ENCODE data around the gene THUMPD3. TPM values are rescaled to one million over a fixed set of nuclear protein-coding genes. Genes with fewer than 3 reads are reported as not detected.
A peak's percentile ranks its signal among the peaks of the same experiment; 100 is the strongest.

Gene THUMPD3
- total RNA-seq, 5 donors from 2014 or later (not counting 1 experiment from before 2014, with no cell fraction given), result 33.3 to 44.4 (median 43.5) TPM

DNA sequence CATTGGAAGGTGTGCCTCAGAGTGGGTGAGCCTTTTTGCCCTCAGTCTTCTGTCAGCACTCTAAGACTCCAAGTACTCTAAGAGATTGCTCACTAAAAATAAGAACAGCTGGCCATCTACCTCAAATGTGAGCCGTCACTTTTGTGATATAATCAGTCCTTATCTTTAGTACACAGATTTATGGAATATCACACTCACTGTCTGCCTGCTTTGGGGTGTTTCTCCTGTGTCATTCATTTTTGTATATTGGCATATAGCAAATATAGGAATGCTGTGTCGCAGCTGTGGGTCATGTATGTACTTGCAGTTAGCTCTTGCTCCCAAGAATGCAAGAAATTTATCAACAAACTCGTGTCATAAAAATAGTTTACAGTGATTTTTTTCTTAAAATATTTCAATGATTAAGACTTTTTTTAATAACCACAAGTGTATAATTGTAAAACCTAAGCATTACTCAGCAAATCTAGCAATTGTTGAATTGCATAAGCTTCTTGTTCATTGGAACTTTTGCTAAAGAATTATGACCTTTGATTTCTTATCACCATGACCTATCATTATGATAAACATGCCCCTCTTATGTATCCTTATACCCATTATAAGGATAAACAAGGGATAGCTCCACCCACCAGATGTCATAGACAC, 53.4 kb downstream of the THUMPD3 start:
- Mint-ChIP-seq H3K4me3 (no peak overlapping the region), H3K27me3 (no peaks in the 10 kb centered on the region), H3K9me3 (no peaks in the 10 kb centered on the region), H3K27ac (peak overlapping the region in 1 of 2 donors; percentile 76), H3K36me3 (peaks cover 14% of the 10 kb centered on the region), H3K4me1 (peaks cover 61 to 73% (median 62%) of the 10 kb centered on the region in 3 donors)
- ATAC-seq (replicated peaks in 1 of 4) (no peak), DNase-seq (no peak)
- peaks cover 4 to 6% of the 10 kb centered on the region in 2 experiments for H3K4me1 ChIP-seq (ENCODE audit: control insufficient read depth in 1 of 2, extremely low read depth in 1 of 2, insufficient read depth in 2 of 2, low read length in 2 of 2)
- ChIA-PET POLR2A (interaction anchor here (0.5 to 0.7 kb wide), 3 partner anchors 47 to 1879 kb away, joined by 3 to 5 read pairs (median 3); partner anchors contain the start of gene THUMPD3 (in 1 of the 2)), CTCF (interaction anchor here (0.6 to 1.4 kb wide), 5 partner anchors 8 to 63 kb away, joined by 3 to 5 read pairs (median 4); partner anchors contain the start of gene THUMPD3 (in 1 of the 2))
- H3K9me3 ChIP-seq, result no peaks in the 10 kb centered on the region
- H3K4me3 ChIP-seq (ENCODE audit: control insufficient read depth in 1 of 2, extremely low read depth in 1 of 2, low read length in 1 of 2), result no peak overlapping the region
- H3K27me3 ChIP-seq (replicated peaks in 1 of 2; ENCODE audit: control insufficient read depth in 2 of 2, extremely low read depth in 1 of 2, insufficient read depth in 2 of 2, low read length in 1 of 2), result no peaks in the 10 kb centered on the region
- WGBS (ENCODE audit: insufficient coverage), result no CpG with 5 or more reads among the region's 3 CpGs
- H3K36me3 ChIP-seq (ENCODE audit: control insufficient read depth in 2 of 2, extremely low read depth in 1 of 2, insufficient read depth in 1 of 2, low read length in 1 of 2), result peaks cover 0 to 9% of the 10 kb centered on the region in 2 donors
- H3K27ac ChIP-seq (ENCODE audit: low read length), result no peak overlapping the region

DNA sequence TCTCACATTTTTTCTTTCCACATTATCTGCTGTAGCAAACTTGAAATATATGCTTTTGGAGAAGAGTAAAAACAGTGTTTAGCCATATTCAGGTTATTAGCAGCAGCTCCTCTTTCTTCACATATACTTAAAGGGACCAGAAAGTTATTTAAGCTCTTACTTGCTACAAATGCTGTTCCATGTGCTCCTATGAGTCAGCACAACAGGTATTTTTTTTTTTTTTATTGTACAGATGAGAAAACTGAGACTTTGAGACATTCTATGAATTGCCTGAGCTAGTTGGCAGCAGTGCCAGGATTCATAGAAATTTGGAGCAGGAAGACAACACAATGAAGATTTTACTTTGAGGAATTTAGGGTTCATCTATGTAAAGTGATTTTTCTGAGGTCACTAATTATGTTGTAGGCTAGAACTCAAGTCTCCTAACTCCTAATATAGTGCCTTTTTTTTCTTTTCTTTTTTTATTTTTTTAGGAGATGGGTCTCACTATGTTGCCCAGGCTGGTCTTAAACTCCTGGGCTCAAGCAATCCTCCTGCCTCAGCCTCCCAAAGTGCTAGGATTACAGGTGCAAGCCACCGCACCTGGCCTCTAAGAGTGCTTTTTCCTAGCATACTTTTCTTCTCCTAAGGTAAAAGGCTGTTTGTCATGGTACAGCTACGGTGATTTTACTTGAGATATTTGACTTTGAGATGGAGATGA, 58.1 kb downstream of the THUMPD3 start:
- Mint-ChIP-seq H3K4me1 (peaks cover 49 to 65% (median 54%) of the 10 kb centered on the region in 3 donors), H3K27ac (peak overlapping the region; percentile 72 to 88), H3K4me3 (no peak overlapping the region), H3K36me3 (peaks cover 12% of the 10 kb centered on the region), H3K27me3 (no peaks in the 10 kb centered on the region), H3K9me3 (no peaks in the 10 kb centered on the region)
- ChIA-PET CTCF (interaction anchor here (0.6 to 1.8 kb wide), 5 partner anchors 17 to 68 kb away, joined by 3 to 11 read pairs (median 8); partner anchors contain the start of gene THUMPD3 (in 1 of the 2)), POLR2A (interaction anchor here in 1 of 2 donors (0.6 kb wide), 1 partner anchor 24 kb away, joined by 4 read pairs; the partner anchor contains the start of gene SETD5)
- no peaks in the 10 kb centered on the region for H3K9me3 ChIP-seq
- H3K4me1 ChIP-seq (ENCODE audit: control insufficient read depth in 1 of 2, extremely low read depth in 1 of 2, insufficient read depth in 2 of 2, low read length in 2 of 2), result peaks cover 0 to 2% of the 10 kb centered on the region in 2 experiments
- peaks cover 0 to 9% of the 10 kb centered on the region in 2 donors for H3K36me3 ChIP-seq (ENCODE audit: control insufficient read depth in 2 of 2, extremely low read depth in 1 of 2, insufficient read depth in 1 of 2, low read length in 1 of 2)
- H3K27me3 ChIP-seq (replicated peaks in 1 of 2; ENCODE audit: control insufficient read depth in 2 of 2, extremely low read depth in 1 of 2, insufficient read depth in 2 of 2, low read length in 1 of 2), result no peaks in the 10 kb centered on the region
- ATAC-seq (replicated peaks in 1 of 4), result no peak
- no peak overlapping the region for H3K27ac ChIP-seq (ENCODE audit: low read length)
- no peak for DNase-seq
- no peak overlapping the region for H3K4me3 ChIP-seq (ENCODE audit: control insufficient read depth in 1 of 2, extremely low read depth in 1 of 2, low read length in 1 of 2)
- WGBS (ENCODE audit: insufficient coverage), result no CpG with 5 or more reads among the region's 2 CpGs

DNA sequence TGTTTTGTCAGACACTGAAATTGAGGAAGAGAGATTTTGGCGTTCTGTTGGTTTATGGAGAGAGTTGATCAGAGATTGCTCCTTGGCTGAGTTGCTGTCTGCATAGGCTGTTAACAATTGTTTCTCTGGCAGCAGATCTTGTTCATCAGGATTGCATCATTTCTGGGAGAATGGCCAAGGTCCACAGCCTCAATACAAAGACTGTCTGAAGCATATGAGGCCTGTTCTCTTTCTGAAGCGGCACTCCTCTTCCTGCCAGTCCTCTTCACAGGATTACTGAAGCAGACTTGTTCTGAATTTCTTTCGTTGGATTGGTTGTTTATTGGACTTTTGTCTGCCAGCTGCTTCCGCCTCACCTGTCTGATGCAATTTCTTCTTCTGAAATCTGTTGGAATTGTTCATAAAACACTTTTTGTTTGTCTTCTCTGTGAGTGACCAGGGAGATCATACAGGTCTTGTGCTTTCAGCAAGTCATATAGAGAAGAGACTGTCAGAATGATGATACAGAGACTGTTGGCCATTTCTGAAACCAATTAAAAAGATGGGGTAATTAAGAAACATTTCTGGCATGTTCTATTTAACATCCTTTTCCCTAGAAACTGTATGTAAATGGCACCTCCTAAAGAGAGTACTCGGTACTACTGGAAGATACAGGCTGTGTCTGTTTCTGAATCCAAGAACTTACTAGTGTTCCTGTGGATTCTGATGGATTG, 60.0 kb downstream of the THUMPD3 start:
- H3K4me1 Mint-ChIP-seq, result peaks cover 43 to 51% (median 49%) of the 10 kb centered on the region in 3 donors
- no peak overlapping the region for H3K27ac ChIP-seq (ENCODE audit: low read length)

DNA sequence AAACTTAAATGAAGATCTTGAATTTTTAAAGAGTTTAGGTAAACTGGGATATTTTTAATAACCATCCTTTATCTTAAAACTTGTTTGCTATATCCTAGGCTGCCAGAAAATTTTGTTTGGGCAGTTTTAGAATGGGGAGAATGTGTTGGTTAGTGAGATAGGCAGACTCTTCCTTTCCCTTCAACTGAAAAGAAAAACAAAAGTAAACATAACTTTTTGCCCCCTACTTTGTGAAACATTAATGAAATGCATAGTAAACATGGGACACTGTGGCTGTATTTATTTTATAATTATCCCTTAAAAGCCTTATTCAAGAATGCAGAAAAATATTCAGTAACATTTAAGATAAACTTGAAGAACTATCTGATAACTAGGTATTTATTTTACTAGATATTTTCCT, 65.6 kb downstream of the THUMPD3 start:
- H3K27ac Mint-ChIP-seq, result no peak overlapping the region
- H3K4me1 Mint-ChIP-seq, result peaks cover 10 to 24% (median 15%) of the 10 kb centered on the region in 3 donors
- H3K27me3 Mint-ChIP-seq, result no peaks in the 10 kb centered on the region
- no peaks in the 10 kb centered on the region for H3K27me3 ChIP-seq (replicated peaks in 1 of 2; ENCODE audit: control insufficient read depth in 2 of 2, extremely low read depth in 1 of 2, insufficient read depth in 2 of 2, low read length in 1 of 2)
- H3K27ac ChIP-seq (ENCODE audit: low read length), result no peak overlapping the region
- no peaks in the 10 kb centered on the region for H3K4me1 ChIP-seq (ENCODE audit: control insufficient read depth in 1 of 2, extremely low read depth in 1 of 2, insufficient read depth in 2 of 2, low read length in 2 of 2)
- H3K4me3 ChIP-seq (ENCODE audit: control insufficient read depth in 1 of 2, extremely low read depth in 1 of 2, low read length in 1 of 2), result no peak overlapping the region
- H3K36me3 ChIP-seq (ENCODE audit: control insufficient read depth in 2 of 2, extremely low read depth in 1 of 2, insufficient read depth in 1 of 2, low read length in 1 of 2), result peaks cover 11 to 65% of the 10 kb centered on the region in 2 donors
- H3K9me3 ChIP-seq, result no peaks in the 10 kb centered on the region
- ChIA-PET CTCF (no interaction called here), POLR2A (no interaction called here)
- H3K9me3 Mint-ChIP-seq, result no peaks in the 10 kb centered on the region
- peaks cover 55% of the 10 kb centered on the region for H3K36me3 Mint-ChIP-seq
- no peak overlapping the region for H3K4me3 Mint-ChIP-seq
- DNase-seq (no peak), ATAC-seq (replicated peaks in 1 of 4) (no peak)

More for the DNA sequence above, 60.0 kb downstream of the THUMPD3 start:
- Histone ChIP-seq H3K9me3 (no peaks in the 10 kb centered on the region), H3K4me1 (ENCODE audit: control insufficient read depth in 1 of 2, extremely low read depth in 1 of 2, insufficient read depth in 2 of 2, low read length in 2 of 2) (peaks cover 0 to 2% of the 10 kb centered on the region in 2 experiments), H3K36me3 (ENCODE audit: control insufficient read depth in 2 of 2, extremely low read depth in 1 of 2, insufficient read depth in 1 of 2, low read length in 1 of 2) (peaks cover 0 to 20% of the 10 kb centered on the region in 2 donors), H3K27me3 (replicated peaks in 1 of 2; ENCODE audit: control insufficient read depth in 2 of 2, extremely low read depth in 1 of 2, insufficient read depth in 2 of 2, low read length in 1 of 2) (no peaks in the 10 kb centered on the region), H3K4me3 (ENCODE audit: control insufficient read depth in 1 of 2, extremely low read depth in 1 of 2, low read length in 1 of 2) (no peak overlapping the region)
- peak overlapping the region; percentile 67 to 77 for H3K27ac Mint-ChIP-seq
- H3K36me3 Mint-ChIP-seq, result peaks cover 17% of the 10 kb centered on the region
- CTCF ChIA-PET, result interaction anchor here in 1 of 2 donors (0.9 to 1.7 kb wide), 5 partner anchors 27 to 85 kb away, joined by 3 to 6 read pairs (median 4); partner anchors contain the start of gene THUMPD3
- ATAC-seq (replicated peaks in 1 of 4), result peak in 3 of 4 experiments; percentile 46 to 85 (median 52)
- H3K27me3 Mint-ChIP-seq, result no peaks in the 10 kb centered on the region
- DNase-seq, result peak in 1 of 35 experiments; percentile 64
- no peak overlapping the region for H3K4me3 Mint-ChIP-seq
- POLR2A ChIA-PET, result no interaction called here
- no peaks in the 10 kb centered on the region for H3K9me3 Mint-ChIP-seq
- 67% methylated on average over 2 of the region's 5 CpGs for WGBS (ENCODE audit: insufficient coverage)

DNA sequence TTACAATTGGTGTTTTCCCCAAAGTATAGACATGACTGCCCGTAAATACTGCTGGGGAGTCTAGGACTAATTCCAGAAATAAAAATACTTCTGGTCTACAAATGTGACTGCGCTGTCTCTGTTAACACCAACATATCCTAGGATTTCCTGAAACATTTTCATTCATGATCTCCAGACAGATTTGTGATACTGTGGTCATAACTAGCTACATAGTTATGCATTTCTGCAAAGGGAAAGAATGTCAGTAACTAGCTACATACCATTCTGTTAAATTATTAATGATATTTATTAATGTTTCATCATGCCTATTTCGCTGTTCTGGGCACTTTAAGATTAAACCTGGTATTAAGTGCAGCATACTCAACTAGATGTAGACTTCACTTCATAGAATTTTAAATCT, 67.9 kb downstream of the THUMPD3 start:
- H3K9me3 ChIP-seq, result no peaks in the 10 kb centered on the region
- no peaks in the 10 kb centered on the region for H3K4me1 ChIP-seq (ENCODE audit: control insufficient read depth in 1 of 2, extremely low read depth in 1 of 2, insufficient read depth in 2 of 2, low read length in 2 of 2)
- no peak overlapping the region for H3K4me3 ChIP-seq (ENCODE audit: control insufficient read depth in 1 of 2, extremely low read depth in 1 of 2, low read length in 1 of 2)
- H3K27ac ChIP-seq (ENCODE audit: low read length), result no peak overlapping the region
- H3K27me3 ChIP-seq (replicated peaks in 1 of 2; ENCODE audit: control insufficient read depth in 2 of 2, extremely low read depth in 1 of 2, insufficient read depth in 2 of 2, low read length in 1 of 2), result no peaks in the 10 kb centered on the region
- DNase-seq (no peak), ATAC-seq (replicated peaks in 1 of 4) (no peak)
- ChIA-PET CTCF (interaction anchor here in 1 of 2 donors (1.2 kb wide), 1 partner anchor 9 kb away, joined by 4 read pairs; no protein-coding TSS in a partner anchor), POLR2A (interaction anchor here in 1 of 2 donors (0.5 kb wide), 1 partner anchor 11 kb away, joined by 3 read pairs; no protein-coding TSS in a partner anchor)
- Mint-ChIP-seq H3K4me1 (peaks cover 3 to 12% (median 7%) of the 10 kb centered on the region in 3 donors), H3K9me3 (no peaks in the 10 kb centered on the region), H3K27me3 (no peaks in the 10 kb centered on the region), H3K27ac (no peak overlapping the region), H3K4me3 (no peak overlapping the region), H3K36me3 (peaks cover 70% of the 10 kb centered on the region)
- H3K36me3 ChIP-seq (ENCODE audit: control insufficient read depth in 2 of 2, extremely low read depth in 1 of 2, insufficient read depth in 1 of 2, low read length in 1 of 2), result peaks cover 20 to 86% of the 10 kb centered on the region in 2 donors
- no CpG with 5 or more reads among the region's 3 CpGs for WGBS (ENCODE audit: insufficient coverage)
